ENCODE results near the gene TTC34. TPM values are rescaled to one million over a fixed set of nuclear protein-coding genes. Genes with fewer than 3 reads are reported as not detected.

The TTC34 gene
- total and polyA plus RNA-seq, 9 of the 15 experiments (the other 6 are each of a cell fraction or from before 2014, with no cell fraction given): 0.03 to 0.38 (median 0.05) TPM; not detected in 2

DNA sequence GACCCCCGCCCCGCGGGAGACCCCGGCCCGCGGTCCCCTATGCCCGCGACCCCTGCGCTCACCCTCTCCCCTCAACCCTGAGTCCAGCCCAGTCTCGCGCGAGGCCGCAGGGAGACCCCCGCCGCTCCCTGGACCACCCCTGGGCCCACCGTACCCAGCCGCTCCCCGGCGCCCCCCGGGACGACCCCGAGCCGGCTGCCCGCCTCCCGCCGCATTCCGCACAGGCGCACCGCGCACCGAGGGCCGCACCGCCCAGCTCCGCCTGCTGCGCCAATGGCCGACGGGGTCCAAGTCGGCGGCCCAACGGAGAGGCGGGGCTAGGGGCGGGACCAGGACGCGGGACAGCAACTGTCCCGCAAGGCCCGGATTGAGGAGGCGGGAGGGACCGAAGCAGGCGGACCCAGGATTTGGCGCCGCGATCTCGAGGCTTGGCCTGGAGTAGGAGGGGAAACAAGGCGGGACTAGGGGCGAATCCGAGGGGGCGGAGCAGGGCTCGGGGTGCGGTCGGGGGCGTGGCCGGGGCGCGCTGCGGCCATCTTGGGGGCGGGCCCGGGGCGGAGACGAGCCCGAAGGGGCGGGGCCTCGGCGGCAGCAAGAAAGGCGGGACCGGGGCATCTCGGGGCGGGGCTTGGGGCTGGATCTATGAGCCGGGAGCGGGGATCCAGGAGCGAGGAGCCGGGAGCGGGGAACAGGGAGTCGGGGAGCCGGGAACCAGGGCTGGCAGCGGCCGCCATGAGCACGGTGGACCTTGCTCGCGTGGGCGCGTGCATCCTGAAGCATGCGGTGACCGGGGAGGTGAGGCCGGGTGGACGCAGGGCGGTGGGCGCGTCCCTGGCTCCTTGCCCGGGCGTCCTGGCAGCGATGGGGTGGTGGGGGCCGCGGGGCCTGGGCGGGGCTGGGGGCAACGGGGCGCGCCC lies 215.1 kb downstream of the TTC34 start, which contains the start of gene PRXL2B (continued):
- TF ChIP-seq, protein P1, sequence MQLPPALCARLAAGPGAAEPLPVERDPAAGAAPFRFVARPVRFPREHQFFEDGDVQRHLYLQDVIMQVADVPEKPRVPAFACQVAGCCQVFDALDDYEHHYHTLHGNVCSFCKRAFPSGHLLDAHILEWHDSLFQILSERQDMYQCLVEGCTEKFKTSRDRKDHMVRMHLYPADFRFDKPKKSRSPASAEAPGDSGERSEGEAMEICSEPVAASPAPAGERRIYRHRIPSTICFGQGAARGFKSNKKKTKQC (CRISPR knock-in tag; IDR thresholded peaks at IDR 0.05): no peak
- no peak for TF ChIP-seq ZC3H8 (IDR thresholded peaks at IDR 0.05)
- TF ChIP-seq CBFA2T2 (conservative IDR thresholded peaks at IDR 0.05): no peak
- TF ChIP-seq CEBPB (tag; IDR thresholded peaks at IDR 0.05): no peak
- TF ChIP-seq, protein P2, sequence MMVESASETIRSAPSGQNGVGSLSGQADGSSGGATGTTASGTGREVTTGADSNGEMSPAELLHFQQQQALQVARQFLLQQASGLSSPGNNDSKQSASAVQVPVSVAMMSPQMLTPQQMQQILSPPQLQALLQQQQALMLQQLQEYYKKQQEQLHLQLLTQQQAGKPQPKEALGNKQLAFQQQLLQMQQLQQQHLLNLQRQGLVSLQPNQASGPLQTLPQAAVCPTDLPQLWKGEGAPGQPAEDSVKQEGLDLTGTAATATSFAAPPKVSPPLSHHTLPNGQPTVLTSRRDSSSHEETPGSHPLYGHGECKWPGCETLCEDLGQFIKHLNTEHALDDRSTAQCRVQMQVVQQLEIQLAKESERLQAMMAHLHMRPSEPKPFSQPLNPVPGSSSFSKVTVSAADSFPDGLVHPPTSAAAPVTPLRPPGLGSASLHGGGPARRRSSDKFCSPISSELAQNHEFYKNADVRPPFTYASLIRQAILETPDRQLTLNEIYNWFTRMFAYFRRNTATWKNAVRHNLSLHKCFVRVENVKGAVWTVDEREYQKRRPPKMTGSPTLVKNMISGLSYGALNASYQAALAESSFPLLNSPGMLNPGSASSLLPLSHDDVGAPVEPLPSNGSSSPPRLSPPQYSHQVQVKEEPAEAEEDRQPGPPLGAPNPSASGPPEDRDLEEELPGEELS (CRISPR knock-in tag; IDR thresholded peaks at IDR 0.05; ENCODE audit: borderline replicate concordance): no peak
- TF ChIP-seq SRSF7 (optimal IDR thresholded peaks at IDR 0.05; ENCODE audit: low read depth, low read length): no peak
- no peak for TF ChIP-seq PCBP2 (IDR thresholded peaks at IDR 0.05; ENCODE audit: low read depth, low read length, poor library complexity, severe bottlenecking)
- no peak for TF ChIP-seq BCL6 (CRISPR knock-in tag; IDR thresholded peaks at IDR 0.05)
- no peak for TF ChIP-seq CBX1 (IDR thresholded peaks at IDR 0.05; ENCODE audit: low read depth)
- no peak for TF ChIP-seq SAFB2 (IDR thresholded peaks at IDR 0.05; ENCODE audit: borderline replicate concordance, low read depth, low read length, severe bottlenecking)
- no peak for TF ChIP-seq JUND (IDR thresholded peaks at IDR 0.05; ENCODE audit: borderline replicate concordance, low read depth, low read length)
- no peak; the same call in 2 of the 3 replicates for TF ChIP-seq JUND (tag; IDR thresholded peaks at IDR 0.05; ENCODE audit: borderline replicate concordance, low read depth, low read length)
- TF ChIP-seq ZNF395 (CRISPR knock-in tag; IDR thresholded peaks at IDR 0.05): no peak
- no peak for TF ChIP-seq CAMTA2 (CRISPR knock-in tag; conservative IDR thresholded peaks at IDR 0.05)
- peak; percentile 85 for TF ChIP-seq HMGN3 (IDR thresholded peaks at IDR 0.05; ENCODE audit: borderline replicate concordance, extremely low read depth, insufficient read length, low read depth, low read length)
- no peak for TF ChIP-seq E4F1 (CRISPR knock-in tag; IDR thresholded peaks at IDR 0.05; ENCODE audit: borderline replicate concordance)
- peak; percentile 74; the same call in 1 of the 2 replicates for TF ChIP-seq CHCHD3 (CRISPR knock-in tag; IDR thresholded peaks at IDR 0.05)
- TF ChIP-seq POLR2AphosphoS2 (IDR thresholded peaks at IDR 0.05; ENCODE audit: low read length): no peak; the same call in 1 of the 2 replicates
